OCI-LY7 (cell line): ENCODE measurements around the gene ACSL6. TPM values are rescaled to one million over a fixed set of nuclear protein-coding genes. Genes with fewer than 3 reads are reported as not detected.

Experiments
- BruUV-seq: library from RNA; stranded (reverse); fragments of 400-500 nt; replicated peaks from 2 replicates; lab custom pipeline; 2021; lab: Mats Ljungman, UMichigan
- CTCF ChIA-PET: fragments of 300-600 bp; sonication (Branson Sonifier 250); formaldehyde crosslinking; loops from one replicate; lab custom pipeline; 2022; ENCODE audit warnings: antibody characterized with exemption; ENCODE audit not compliant: unreplicated experiment; lab: Charles Lee
- POLR2A ChIA-PET: fragments of 300-600 bp; sonication (Branson Sonifier 250); formaldehyde crosslinking; loops from one replicate; lab custom pipeline; 2022; ENCODE audit warnings: antibody characterized with exemption; lab: Charles Lee
- DNase-seq: peaks from one replicate; pipeline ENCODE4 v3.0.0-alpha.2; 2015; ENCODE audit warnings: low spot score
- H2AFZ ChIP-seq: fragments of 200-600 bp; sonication (generic), shearing (Covaris generic); 2 replicates; pipeline ENCODE4 v1.6.1; 2014; ENCODE audit warnings: mild to moderate bottlenecking, antibody characterized with exemption, low read length, moderate library complexity
- H3K27ac ChIP-seq: fragments of 200-600 bp; sonication (generic); 2 replicates; pipeline ENCODE4 v1.5.1; 2014; ENCODE audit warnings: mixed run types, low read depth, mild to moderate bottlenecking, moderate library complexity, low read length, inconsistent platforms; ENCODE audit not compliant: poor library complexity, severe bottlenecking
- H3K36me3 ChIP-seq: fragments of 200-600 bp; sonication (generic); 2 replicates; pipeline ENCODE4 v1.6.1; 2014; ENCODE audit warnings: mild to moderate bottlenecking, antibody characterized with exemption, low read length, moderate library complexity, mixed read lengths; ENCODE audit not compliant: insufficient read depth
- H3K4me1 ChIP-seq: fragments of 200-600 bp; sonication (generic); 2 replicates; pipeline ENCODE4 v1.5.1; 2014; ENCODE audit warnings: mild to moderate bottlenecking, low read length; ENCODE audit not compliant: insufficient read depth, poor library complexity, severe bottlenecking
- H3K4me2 ChIP-seq: fragments of 200-600 bp; sonication (generic); 2 replicates; pipeline ENCODE4 v1.6.1; 2014; ENCODE audit warnings: mild to moderate bottlenecking, low read length
- H3K4me3 ChIP-seq: fragments of 200-600 bp; sonication (generic); 2 replicates; pipeline ENCODE4 v1.5.1; 2014; ENCODE audit warnings: mild to moderate bottlenecking, low read depth, low read length; ENCODE audit not compliant: poor library complexity, severe bottlenecking
- H3K79me2 ChIP-seq: fragments of 200-600 bp; sonication (generic); 2 replicates; pipeline ENCODE4 v1.6.1; 2016; ENCODE audit warnings: low read depth, mild to moderate bottlenecking, low read length, moderate library complexity, mixed read lengths; ENCODE audit not compliant: insufficient read depth
- H3K9me2 ChIP-seq: fragments of 200-600 bp; sonication (generic); 2 replicates; pipeline ENCODE4 v1.6.1; 2016; ENCODE audit warnings: mild to moderate bottlenecking, low read length, mixed read lengths; ENCODE audit not compliant: insufficient read depth
- H3K9me3 ChIP-seq: fragments of 200-600 bp; sonication (generic); 2 replicates; pipeline ENCODE4 v1.6.1; 2014; ENCODE audit warnings: mild to moderate bottlenecking, mixed run types, low read length, mixed read lengths
- H4K20me1 ChIP-seq: fragments of 200-600 bp; sonication (generic); 2 replicates; pipeline ENCODE4 v1.6.1; 2014; ENCODE audit warnings: mild to moderate bottlenecking, antibody characterized with exemption, low read length, moderate library complexity, mixed read lengths; ENCODE audit not compliant: insufficient read depth
- EZH2phosphoT487 ChIP-seq: fragments of 200-600 bp; sonication (generic); IDR thresholded peaks from 2 replicates; pipeline ENCODE4 v1.6.1; 2018; ENCODE audit warnings: low read depth, borderline replicate concordance, mild to moderate bottlenecking, mixed run types, antibody characterized with exemption, low read length, moderate library complexity, mixed read lengths
- intact Hi-C: fragments of 100-400 bp; cut with micrococcal nuclease; formaldehyde crosslinking; loops from one replicate; pipeline ENCODE4 v1.10.0; 2022; ENCODE audit not compliant: unreplicated experiment
- total RNA-seq, 2 experiments: library from RNA; depleted of rRNA in 1 of 2; stranded (reverse); fragments of >200 nt in 1 of 2; shearing (Covaris generic) in 1 of 2; gene quantifications; 2 replicates each; pipeline ENCODE4 v1.2.3, GENCODE V29; 2014 to 2022
- TF ChIP-seq, protein P1 (sequence below): fragments of 200-600 bp; sonication (generic); conservative IDR thresholded peaks from 2 replicates; pipeline ENCODE4 v1.5.1; 2014; ENCODE audit warnings: mild to moderate bottlenecking, antibody characterized with exemption, low read length, moderate library complexity, mixed read lengths

Gene ACSL6
- total RNA-seq, 2 experiments from 2014 or later: not detected

DNA sequence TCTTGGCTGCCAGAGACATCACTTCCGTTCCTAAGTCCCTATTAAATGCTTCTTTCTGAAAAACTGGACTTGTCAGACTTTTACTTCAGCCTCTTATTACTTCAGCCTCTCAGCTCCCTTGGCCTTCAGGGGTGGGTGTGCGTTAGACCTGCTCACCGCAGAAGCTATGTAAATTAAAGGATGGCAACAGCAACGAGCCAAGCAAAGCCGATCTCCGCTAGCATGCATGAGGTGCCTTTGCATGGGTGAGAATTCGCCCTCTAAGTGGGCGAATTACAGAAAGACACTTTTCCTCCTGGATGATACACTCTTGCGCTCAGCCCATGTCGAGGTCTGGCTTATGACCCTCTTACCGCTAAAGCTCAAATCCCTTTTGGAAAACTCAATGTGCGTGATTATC is 38.1 kb upstream of the ACSL6 start:
- Histone ChIP-seq H3K36me3 (no peaks in the 10 kb centered on the region), H3K27ac (no peak overlapping the region)

DNA sequence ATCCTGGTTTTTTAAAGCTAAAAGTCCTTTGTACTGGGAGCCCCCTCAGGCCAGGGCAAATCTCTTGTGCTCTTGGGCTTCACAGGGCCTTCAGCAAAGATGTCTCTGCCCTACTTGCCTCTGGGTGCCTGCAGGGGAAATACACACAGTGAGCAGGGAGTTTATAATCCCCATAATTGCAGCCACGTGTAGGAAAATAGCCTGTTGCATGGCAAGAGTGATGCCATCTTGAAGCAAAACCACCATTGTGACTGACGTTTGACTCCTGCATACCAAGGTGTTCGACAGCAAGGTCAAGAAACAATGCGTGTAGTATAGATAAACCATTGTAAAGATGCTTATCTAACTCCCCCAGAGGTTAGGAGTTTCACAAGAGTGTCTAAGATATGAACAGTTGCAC is 37.6 kb upstream of the ACSL6 start:
- no peak for DNase-seq
- H3K79me2 ChIP-seq: no peaks in the 10 kb centered on the region
- no peak overlapping the region for H3K4me3 ChIP-seq
- H3K27ac ChIP-seq: no peak overlapping the region
- no peaks in the 10 kb centered on the region for H3K4me1 ChIP-seq
- no peak overlapping the region for H2AFZ ChIP-seq
- intact Hi-C loops: no loop called here
- H4K20me1 ChIP-seq: no peaks in the 10 kb centered on the region
- TF ChIP-seq, protein P1, sequence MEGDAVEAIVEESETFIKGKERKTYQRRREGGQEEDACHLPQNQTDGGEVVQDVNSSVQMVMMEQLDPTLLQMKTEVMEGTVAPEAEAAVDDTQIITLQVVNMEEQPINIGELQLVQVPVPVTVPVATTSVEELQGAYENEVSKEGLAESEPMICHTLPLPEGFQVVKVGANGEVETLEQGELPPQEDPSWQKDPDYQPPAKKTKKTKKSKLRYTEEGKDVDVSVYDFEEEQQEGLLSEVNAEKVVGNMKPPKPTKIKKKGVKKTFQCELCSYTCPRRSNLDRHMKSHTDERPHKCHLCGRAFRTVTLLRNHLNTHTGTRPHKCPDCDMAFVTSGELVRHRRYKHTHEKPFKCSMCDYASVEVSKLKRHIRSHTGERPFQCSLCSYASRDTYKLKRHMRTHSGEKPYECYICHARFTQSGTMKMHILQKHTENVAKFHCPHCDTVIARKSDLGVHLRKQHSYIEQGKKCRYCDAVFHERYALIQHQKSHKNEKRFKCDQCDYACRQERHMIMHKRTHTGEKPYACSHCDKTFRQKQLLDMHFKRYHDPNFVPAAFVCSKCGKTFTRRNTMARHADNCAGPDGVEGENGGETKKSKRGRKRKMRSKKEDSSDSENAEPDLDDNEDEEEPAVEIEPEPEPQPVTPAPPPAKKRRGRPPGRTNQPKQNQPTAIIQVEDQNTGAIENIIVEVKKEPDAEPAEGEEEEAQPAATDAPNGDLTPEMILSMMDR: no peak
- TF ChIP-seq EZH2phosphoT487: no peak
- H3K36me3 ChIP-seq: no peaks in the 10 kb centered on the region
- BruUV-seq: no TSS peak
- ChIA-PET CTCF (no interaction called here), POLR2A (no interaction called here)
- H3K9me2 ChIP-seq: no peaks in the 10 kb centered on the region
- H3K9me3 ChIP-seq: no peaks in the 10 kb centered on the region
- no peak overlapping the region for H3K4me2 ChIP-seq

More for the DNA sequence above, 38.1 kb upstream of the ACSL6 start:
- BruUV-seq: no TSS peak
- no peaks in the 10 kb centered on the region for H4K20me1 ChIP-seq
- ChIA-PET CTCF (no interaction called here), POLR2A (no interaction called here)
- DNase-seq: no peak
- H3K4me2 ChIP-seq: no peak overlapping the region
- no peaks in the 10 kb centered on the region for H3K9me3 ChIP-seq
- H3K4me1 ChIP-seq: no peaks in the 10 kb centered on the region
- TF ChIP-seq, protein P1: no peak
- no peak for TF ChIP-seq EZH2phosphoT487
- no peaks in the 10 kb centered on the region for H3K9me2 ChIP-seq
- intact Hi-C loops: no loop called here
- H3K79me2 ChIP-seq: no peaks in the 10 kb centered on the region
- H2AFZ ChIP-seq: no peak overlapping the region
- no peak overlapping the region for H3K4me3 ChIP-seq

DNA sequence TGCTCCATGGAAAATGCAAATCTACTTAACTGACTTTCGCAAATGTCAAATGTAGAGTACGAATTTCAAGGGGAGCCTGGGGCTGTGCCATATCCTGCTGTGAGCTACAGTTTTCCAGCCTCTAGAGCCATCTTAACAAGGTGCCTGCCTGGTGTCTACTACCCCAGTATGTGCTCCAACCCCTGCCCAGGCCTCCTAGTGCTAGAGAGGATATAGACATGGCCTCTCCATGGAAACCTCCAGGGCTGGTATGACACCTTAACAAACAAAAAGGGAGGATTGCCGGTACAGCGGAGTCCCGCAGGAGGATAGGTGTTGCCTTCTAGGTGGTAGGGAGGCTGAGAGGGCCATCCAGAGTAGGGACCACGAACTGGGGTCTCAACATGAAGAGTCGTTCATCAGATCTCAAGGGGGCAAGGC is 35.4 kb upstream of the ACSL6 start:
- no peaks in the 10 kb centered on the region for H3K79me2 ChIP-seq
- H3K4me3 ChIP-seq: no peak overlapping the region

More for the DNA sequence above, 35.4 kb upstream of the ACSL6 start:
- no peaks in the 10 kb centered on the region for H3K36me3 ChIP-seq
- no peaks in the 10 kb centered on the region for H4K20me1 ChIP-seq
- H3K4me2 ChIP-seq: no peak overlapping the region
- no peak overlapping the region for H2AFZ ChIP-seq
- no peak for TF ChIP-seq EZH2phosphoT487
- TF ChIP-seq, protein P1: no peak
- ChIA-PET POLR2A (interaction anchor here (1.2 kb wide), 1 partner anchor 9 kb away, joined by 3 read pairs; no protein-coding TSS in a partner anchor), CTCF (no interaction called here)
- no TSS peak for BruUV-seq
- no peaks in the 10 kb centered on the region for H3K9me3 ChIP-seq
- H3K4me1 ChIP-seq: no peaks in the 10 kb centered on the region
- no peak for DNase-seq
- no peaks in the 10 kb centered on the region for H3K9me2 ChIP-seq
- intact Hi-C loops: no loop called here
- H3K27ac ChIP-seq: no peak overlapping the region
